22Rv1 (cell line): ENCODE results near the gene ACER3.

ENCODE experiments used
- ZFX ChIP-seq: fragments of 450-650 bp; IDR thresholded peaks from 2 replicates; pipeline ENCODE4 v1.6.1; 2017; ENCODE audit warnings: antibody characterized with exemption, borderline replicate concordance
- TF ChIP-seq, protein P1 (sequence below): fragments of 450-650 bp; IDR thresholded peaks from 2 replicates; pipeline ENCODE4 v1.5.1; 2017; ENCODE audit warnings: mild to moderate bottlenecking

DNA sequence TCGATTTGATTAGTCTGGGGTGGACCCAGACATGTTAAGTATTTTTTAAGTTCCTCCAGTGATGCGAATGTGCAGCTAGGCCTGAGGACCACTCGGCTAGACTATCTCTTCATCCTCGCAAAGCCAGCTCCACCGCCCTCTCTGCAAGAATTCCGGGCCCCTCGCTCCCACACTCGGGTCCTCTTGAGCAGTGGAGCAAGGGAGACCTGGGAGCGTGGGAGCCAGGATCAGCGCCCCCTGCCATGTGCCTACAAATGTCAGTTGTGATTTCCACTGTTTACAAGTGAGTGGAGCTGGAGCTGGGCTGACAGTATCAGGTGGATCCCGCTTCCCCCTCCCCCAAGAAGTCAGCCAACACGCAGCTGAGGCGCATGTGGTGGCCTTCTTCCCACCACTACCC lies 180.2 kb downstream of the ACER3 start:
- TF ChIP-seq, protein P1, sequence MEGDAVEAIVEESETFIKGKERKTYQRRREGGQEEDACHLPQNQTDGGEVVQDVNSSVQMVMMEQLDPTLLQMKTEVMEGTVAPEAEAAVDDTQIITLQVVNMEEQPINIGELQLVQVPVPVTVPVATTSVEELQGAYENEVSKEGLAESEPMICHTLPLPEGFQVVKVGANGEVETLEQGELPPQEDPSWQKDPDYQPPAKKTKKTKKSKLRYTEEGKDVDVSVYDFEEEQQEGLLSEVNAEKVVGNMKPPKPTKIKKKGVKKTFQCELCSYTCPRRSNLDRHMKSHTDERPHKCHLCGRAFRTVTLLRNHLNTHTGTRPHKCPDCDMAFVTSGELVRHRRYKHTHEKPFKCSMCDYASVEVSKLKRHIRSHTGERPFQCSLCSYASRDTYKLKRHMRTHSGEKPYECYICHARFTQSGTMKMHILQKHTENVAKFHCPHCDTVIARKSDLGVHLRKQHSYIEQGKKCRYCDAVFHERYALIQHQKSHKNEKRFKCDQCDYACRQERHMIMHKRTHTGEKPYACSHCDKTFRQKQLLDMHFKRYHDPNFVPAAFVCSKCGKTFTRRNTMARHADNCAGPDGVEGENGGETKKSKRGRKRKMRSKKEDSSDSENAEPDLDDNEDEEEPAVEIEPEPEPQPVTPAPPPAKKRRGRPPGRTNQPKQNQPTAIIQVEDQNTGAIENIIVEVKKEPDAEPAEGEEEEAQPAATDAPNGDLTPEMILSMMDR = no peak
- no peak for TF ChIP-seq ZFX
